Hindlimb muscle (tissue), 1 donor: ENCODE measurements around the gene CMTM3. TPM values are rescaled to one million over a fixed set of nuclear protein-coding genes. Genes with fewer than 3 reads are reported as not detected.

ENCODE experiments used
- polyA plus RNA-seq: library from polyadenylated mRNA; unstranded; fragments of 120-200 nt; gene quantifications from one replicate; pipeline ENCODE4 v1.2.1, GENCODE V29; 2013; ENCODE audit not compliant: insufficient read length

CMTM3 gene
- polyA plus RNA-seq, 1 donor = 55.3 TPM

Other genes with a start within 250 kb of the CMTM3 start
- gene CDH5, start 238.0 kb upstream of the CMTM3 start, polyA plus RNA-seq = 95.8 TPM
- gene BEAN1, start 177.4 kb upstream of the CMTM3 start, polyA plus RNA-seq = 0.79 TPM
- 15.7 TPM for gene TK2, start 54.6 kb upstream of the CMTM3 start, polyA plus RNA-seq
- 23.3 TPM for gene CKLF, start 52.1 kb upstream of the CMTM3 start, polyA plus RNA-seq
- gene CMTM1, start 38.3 kb upstream of the CMTM3 start, polyA plus RNA-seq = 5.5 TPM
- gene CMTM2, start 25.2 kb upstream of the CMTM3 start, polyA plus RNA-seq = 0.71 TPM
- gene CMTM4, start 92.0 kb downstream of the CMTM3 start, polyA plus RNA-seq = 8.0 TPM
- gene DYNC1LI2, start 146.9 kb downstream of the CMTM3 start, polyA plus RNA-seq = 79.5 TPM
- gene TERB1, start 196.9 kb downstream of the CMTM3 start, polyA plus RNA-seq = not detected
- 36.5 TPM for gene NAE1, start 226.3 kb downstream of the CMTM3 start, polyA plus RNA-seq
- gene CA7, start 239.7 kb downstream of the CMTM3 start, polyA plus RNA-seq = not detected